ENCODE measurements around the gene ARRDC4. TPM values are rescaled to one million over a fixed set of nuclear protein-coding genes. Genes with fewer than 3 reads are reported as not detected.
"Not testable (repeated sequence)": the region's sequence is repeated elsewhere in the genome, so short reads cannot be mapped to it uniquely, and the experiment has no call there.

Gene ARRDC4
- total and polyA plus RNA-seq, 9 donors, result 12.2 to 23.7 (median 15.8) TPM

- DNase-seq, result no peak
- no peak overlapping the region for H3K27ac ChIP-seq (ENCODE audit: low read length)
- H3K36me3 ChIP-seq (ENCODE audit: control insufficient read depth, insufficient read depth, low read length), result peaks cover 2% of the 10 kb centered on the region
- H3K9me3 ChIP-seq (replicated peaks; ENCODE audit: control insufficient read depth, low read depth, low read length), result no peaks in the 10 kb centered on the region
- no peak overlapping the region for H3K4me3 ChIP-seq (ENCODE audit: low read length)
- H3K4me1 ChIP-seq (ENCODE audit: control insufficient read depth, insufficient read depth, low read length), result peaks cover 17% of the 10 kb centered on the region
- no peaks in the 10 kb centered on the region for H3K27me3 ChIP-seq (ENCODE audit: control insufficient read depth, insufficient read depth, low read length)
- no CpG with 5 or more reads among the region's 4 CpGs for WGBS (ENCODE audit: insufficient coverage)
These were observed 18.1 kb downstream of the ARRDC4 start for GRCh38 chr15:97978401-97979139.

DNA sequence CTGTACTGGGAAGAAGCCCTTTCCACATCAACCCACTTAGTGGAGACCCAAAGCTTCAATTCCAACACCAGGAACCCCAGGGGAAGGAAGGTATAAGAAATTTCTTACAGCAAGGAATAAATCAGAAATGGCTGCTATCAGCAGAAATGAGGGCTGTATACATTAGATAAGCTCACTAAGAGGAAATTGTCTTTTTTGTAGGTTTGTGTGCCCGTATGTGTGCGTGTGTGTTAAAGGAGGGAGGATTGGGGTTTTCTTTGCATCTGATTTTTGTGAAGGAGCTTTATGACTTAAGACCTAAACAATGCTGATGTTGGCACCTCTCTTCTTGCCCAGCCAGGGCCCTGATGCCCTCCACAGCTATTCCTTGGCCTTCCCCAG, 18.6 kb downstream of the ARRDC4 start:
- no CpG with 5 or more reads among the region's 2 CpGs for WGBS (ENCODE audit: insufficient coverage)
- Histone ChIP-seq H3K4me1 (ENCODE audit: control insufficient read depth, insufficient read depth, low read length) (peaks cover 17% of the 10 kb centered on the region), H3K27me3 (ENCODE audit: control insufficient read depth, insufficient read depth, low read length) (no peaks in the 10 kb centered on the region), H3K9me3 (replicated peaks; ENCODE audit: control insufficient read depth, low read depth, low read length) (no peaks in the 10 kb centered on the region), H3K36me3 (ENCODE audit: control insufficient read depth, insufficient read depth, low read length) (no peaks in the 10 kb centered on the region), H3K4me3 (ENCODE audit: low read length) (no peak overlapping the region), H3K27ac (ENCODE audit: low read length) (no peak overlapping the region)
- DNase-seq, result no peak

DNA sequence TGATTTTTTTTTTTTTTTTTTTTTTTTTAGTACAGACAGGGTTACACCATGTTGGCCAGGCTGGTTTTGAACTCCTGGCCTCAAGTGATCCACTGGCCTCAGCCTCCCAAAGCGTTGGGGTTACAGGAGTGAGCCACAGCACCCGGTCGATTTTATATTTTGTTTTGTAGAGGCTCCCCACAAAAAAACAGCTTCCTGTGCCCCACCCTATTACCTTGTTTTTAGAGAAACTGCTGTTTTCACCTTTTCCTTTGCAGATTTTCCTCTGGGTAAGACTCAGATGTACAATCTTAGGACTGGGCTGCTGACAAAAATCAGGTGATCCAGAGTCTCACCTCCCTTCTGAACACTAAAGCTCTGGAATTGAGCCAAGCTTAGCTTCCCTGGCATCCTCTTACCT, 20.6 kb downstream of the ARRDC4 start:
- Histone ChIP-seq H3K36me3 (ENCODE audit: control insufficient read depth, insufficient read depth, low read length) (no peaks in the 10 kb centered on the region), H3K27ac (ENCODE audit: low read length) (no peak overlapping the region), H3K4me3 (ENCODE audit: low read length) (no peak overlapping the region), H3K4me1 (ENCODE audit: control insufficient read depth, insufficient read depth, low read length) (peaks cover 17% of the 10 kb centered on the region), H3K9me3 (replicated peaks; ENCODE audit: control insufficient read depth, low read depth, low read length) (no peaks in the 10 kb centered on the region), H3K27me3 (ENCODE audit: control insufficient read depth, insufficient read depth, low read length) (no peaks in the 10 kb centered on the region)
- no peak for DNase-seq
- no CpG with 5 or more reads among the region's 3 CpGs for WGBS (ENCODE audit: insufficient coverage)

GRCh38 chr15:97981758-97982157, 21.3 kb downstream of the ARRDC4 start:
- Histone ChIP-seq H3K4me3 (ENCODE audit: low read length) (no peak overlapping the region), H3K36me3 (ENCODE audit: control insufficient read depth, insufficient read depth, low read length) (no peaks in the 10 kb centered on the region), H3K4me1 (ENCODE audit: control insufficient read depth, insufficient read depth, low read length) (peaks cover 17% of the 10 kb centered on the region), H3K27ac (ENCODE audit: low read length) (no peak overlapping the region), H3K9me3 (replicated peaks; ENCODE audit: control insufficient read depth, low read depth, low read length) (peaks cover under 1% of the 10 kb centered on the region), H3K27me3 (ENCODE audit: control insufficient read depth, insufficient read depth, low read length) (no peaks in the 10 kb centered on the region)
- no CpG with 5 or more reads among the region's 1 CpG for WGBS (ENCODE audit: insufficient coverage)
- DNase-seq, result no peak

DNA sequence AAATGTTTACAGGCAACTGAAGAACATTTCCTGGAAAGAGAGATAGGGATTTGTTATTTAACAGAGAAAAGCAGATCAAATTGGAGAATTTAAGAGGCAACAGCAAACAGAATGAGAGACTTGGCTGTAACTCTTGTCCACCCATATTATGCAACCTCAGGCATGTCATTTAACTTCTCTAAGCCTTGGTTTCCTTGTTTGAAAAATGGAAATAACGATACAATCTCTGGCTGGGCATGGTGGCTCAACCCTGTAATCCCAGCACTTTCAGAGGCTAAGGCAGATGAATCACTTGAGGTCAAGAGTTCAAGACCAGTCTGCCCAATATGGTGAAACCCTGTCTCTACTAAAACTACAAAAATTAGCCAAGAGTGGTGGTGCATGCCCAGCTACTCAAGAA, 23.7 kb downstream of the ARRDC4 start:
- peaks cover 11% of the 10 kb centered on the region for H3K4me1 ChIP-seq (ENCODE audit: control insufficient read depth, insufficient read depth, low read length)
- no peak overlapping the region for H3K4me3 ChIP-seq (ENCODE audit: low read length)
- peaks cover 7% of the 10 kb centered on the region for H3K9me3 ChIP-seq (replicated peaks; ENCODE audit: control insufficient read depth, low read depth, low read length)
- WGBS (ENCODE audit: insufficient coverage), result no CpG with 5 or more reads among the region's 1 CpG
- no peaks in the 10 kb centered on the region for H3K36me3 ChIP-seq (ENCODE audit: control insufficient read depth, insufficient read depth, low read length)
- DNase-seq, result no peak
- no peaks in the 10 kb centered on the region for H3K27me3 ChIP-seq (ENCODE audit: control insufficient read depth, insufficient read depth, low read length)
- H3K27ac ChIP-seq (ENCODE audit: low read length), result no peak overlapping the region

DNA sequence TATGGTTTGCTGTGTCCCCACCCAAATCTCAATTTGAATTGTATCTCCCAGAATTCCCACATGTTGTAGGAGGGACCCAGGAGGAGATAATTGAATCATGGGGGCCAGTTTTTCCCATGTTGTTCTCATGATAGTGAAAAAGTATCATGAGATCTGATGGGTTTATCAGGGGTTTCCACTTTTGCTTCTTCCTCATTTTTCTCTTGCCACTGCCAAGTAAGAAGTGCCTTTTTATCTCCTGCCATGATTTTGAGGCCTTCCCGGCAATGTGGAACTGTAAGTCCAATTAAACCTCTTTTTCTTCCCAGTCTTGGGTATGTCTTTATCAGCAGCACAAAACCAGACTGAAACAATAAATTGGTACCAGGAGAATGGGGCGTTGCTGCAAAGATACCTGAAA, 25.5 kb downstream of the ARRDC4 start:
- H3K27me3 ChIP-seq (ENCODE audit: control insufficient read depth, insufficient read depth, low read length); H3K4me1 ChIP-seq (ENCODE audit: control insufficient read depth, insufficient read depth, low read length); H3K4me3 ChIP-seq (ENCODE audit: low read length); H3K27ac ChIP-seq (ENCODE audit: low read length); H3K36me3 ChIP-seq (ENCODE audit: control insufficient read depth, insufficient read depth, low read length); H3K9me3 ChIP-seq (replicated peaks; ENCODE audit: control insufficient read depth, low read depth, low read length); DNase-seq: not testable (repeated sequence)
- 75% methylated on average over 1 of the region's 2 CpGs for WGBS (ENCODE audit: insufficient coverage)

DNA sequence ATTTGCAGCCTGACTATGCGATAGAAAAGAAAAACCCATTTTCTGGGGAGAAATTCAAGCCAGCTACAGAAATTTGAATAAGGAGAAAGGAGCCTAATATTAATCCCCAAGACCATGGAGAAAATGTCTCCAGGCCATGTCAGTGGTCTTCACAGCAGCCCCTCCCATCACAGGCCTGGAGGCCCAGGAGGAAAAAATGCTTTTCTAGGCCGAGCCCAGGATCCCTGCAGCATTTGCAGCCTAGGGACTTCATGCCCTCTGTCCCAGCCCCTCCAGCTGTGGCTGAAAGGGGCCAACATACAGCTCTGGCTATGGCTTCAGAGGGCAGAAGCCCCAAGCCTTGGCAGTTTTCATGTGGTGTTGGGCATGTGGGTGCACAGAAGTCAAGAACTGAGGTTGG, 26.3 kb downstream of the ARRDC4 start:
- Histone ChIP-seq H3K27ac (ENCODE audit: low read length) (no peak overlapping the region), H3K27me3 (ENCODE audit: control insufficient read depth, insufficient read depth, low read length) (no peaks in the 10 kb centered on the region), H3K9me3 (replicated peaks; ENCODE audit: control insufficient read depth, low read depth, low read length) (peaks cover 7% of the 10 kb centered on the region), H3K4me1 (ENCODE audit: control insufficient read depth, insufficient read depth, low read length) (no peaks in the 10 kb centered on the region), H3K36me3 (ENCODE audit: control insufficient read depth, insufficient read depth, low read length) (no peaks in the 10 kb centered on the region), H3K4me3 (ENCODE audit: low read length) (no peak overlapping the region)
- WGBS (ENCODE audit: insufficient coverage), result 100% methylated on average over 1 of the region's 2 CpGs
- no peak for DNase-seq

- peaks cover 5% of the 10 kb centered on the region for H3K4me1 ChIP-seq (ENCODE audit: control insufficient read depth, insufficient read depth, low read length)
- no peaks in the 10 kb centered on the region for H3K27me3 ChIP-seq (ENCODE audit: control insufficient read depth, insufficient read depth, low read length)
- H3K27ac ChIP-seq (ENCODE audit: low read length), result peak overlapping the region; percentile 62
- peak; percentile 46 for DNase-seq
- no peaks in the 10 kb centered on the region for H3K36me3 ChIP-seq (ENCODE audit: control insufficient read depth, insufficient read depth, low read length)
- no peak overlapping the region for H3K4me3 ChIP-seq (ENCODE audit: low read length)
- H3K9me3 ChIP-seq (replicated peaks; ENCODE audit: control insufficient read depth, low read depth, low read length), result peaks cover 7% of the 10 kb centered on the region
- 60% methylated on average over 1 of the region's 2 CpGs for WGBS (ENCODE audit: insufficient coverage)
These were observed 28.8 kb downstream of the ARRDC4 start for GRCh38 chr15:97989299-97989698.

GRCh38 chr15:97991972-97992541, 31.6 kb downstream of the ARRDC4 start:
- peaks cover 12% of the 10 kb centered on the region for H3K4me1 ChIP-seq (ENCODE audit: control insufficient read depth, insufficient read depth, low read length)
- H3K36me3 ChIP-seq (ENCODE audit: control insufficient read depth, insufficient read depth, low read length), result no peaks in the 10 kb centered on the region
- no peaks in the 10 kb centered on the region for H3K27me3 ChIP-seq (ENCODE audit: control insufficient read depth, insufficient read depth, low read length)
- peak overlapping the region; percentile 29 for H3K27ac ChIP-seq (ENCODE audit: low read length)
- 90% methylated on average over 1 of the region's 3 CpGs for WGBS (ENCODE audit: insufficient coverage)
- H3K4me3 ChIP-seq (ENCODE audit: low read length), result no peak overlapping the region
- H3K9me3 ChIP-seq (replicated peaks; ENCODE audit: control insufficient read depth, low read depth, low read length), result peaks cover 3% of the 10 kb centered on the region
- DNase-seq, result no peak

- H3K4me3 ChIP-seq (ENCODE audit: low read length), result no peak overlapping the region
- H3K36me3 ChIP-seq (ENCODE audit: control insufficient read depth, insufficient read depth, low read length), result no peaks in the 10 kb centered on the region
- peak overlapping the region; percentile 72 for H3K27ac ChIP-seq (ENCODE audit: low read length)
- no peaks in the 10 kb centered on the region for H3K27me3 ChIP-seq (ENCODE audit: control insufficient read depth, insufficient read depth, low read length)
- H3K9me3 ChIP-seq (replicated peaks; ENCODE audit: control insufficient read depth, low read depth, low read length), result no peaks in the 10 kb centered on the region
- WGBS (ENCODE audit: insufficient coverage), result no CpG with 5 or more reads among the region's 1 CpG
- no peak for DNase-seq
- peaks cover 12% of the 10 kb centered on the region for H3K4me1 ChIP-seq (ENCODE audit: control insufficient read depth, insufficient read depth, low read length)
These were observed 32.3 kb downstream of the ARRDC4 start for GRCh38 chr15:97992823-97993222.

Data from muscle of leg (tissue), 11 donors.